NOMO-1 treated with dmso at 0.1 percent for 144 hours (cell line): Measurements from ENCODE around the gene SEC22A.

Experiments
- DNase-seq: peaks from one replicate; lab custom pipeline; 2025; ENCODE audit not compliant: unreplicated experiment; lab: John Stamatoyannopoulos, UW

SEC22A gene

GRCh38 chr3:123301331-123302184, 99.8 kb downstream of the SEC22A start:
- DNase-seq: no peak

DNA sequence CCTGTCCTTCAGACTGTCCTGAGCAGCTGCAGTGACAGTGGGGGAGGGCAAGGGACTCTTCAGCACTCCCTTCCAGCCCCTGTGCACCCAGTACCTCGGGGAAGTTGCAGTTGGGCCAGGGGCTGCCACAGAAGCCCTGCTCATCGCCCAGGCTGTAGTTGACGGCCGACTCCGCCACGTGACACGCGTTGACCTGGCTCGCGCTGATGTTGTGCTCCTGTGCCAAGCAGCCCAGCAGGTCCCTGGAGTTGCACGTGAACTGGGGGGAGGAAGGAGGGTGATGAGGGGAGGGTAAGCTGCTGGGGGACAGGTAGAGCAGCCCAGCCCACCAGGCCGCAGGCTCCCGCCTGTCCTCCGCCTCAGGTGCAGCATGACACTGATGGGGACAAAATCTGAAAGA, 101.2 kb downstream of the SEC22A start:
- no peak for DNase-seq

GRCh38 chr3:123303976-123304560, 102.3 kb downstream of the SEC22A start:
- no peak for DNase-seq

GRCh38 chr3:123305192-123305591, 103.4 kb downstream of the SEC22A start:
- no peak for DNase-seq

- DNase-seq: no peak
These were observed 105.3 kb downstream of the SEC22A start for GRCh38 chr3:123307064-123307463.

GRCh38 chr3:123310186-123310585, 108.4 kb downstream of the SEC22A start:
- DNase-seq: no peak

GRCh38 chr3:123310741-123311140, 109.0 kb downstream of the SEC22A start:
- DNase-seq: no peak

- DNase-seq: no peak
These were observed 109.5 kb downstream of the SEC22A start for GRCh38 chr3:123311201-123311600.

DNA sequence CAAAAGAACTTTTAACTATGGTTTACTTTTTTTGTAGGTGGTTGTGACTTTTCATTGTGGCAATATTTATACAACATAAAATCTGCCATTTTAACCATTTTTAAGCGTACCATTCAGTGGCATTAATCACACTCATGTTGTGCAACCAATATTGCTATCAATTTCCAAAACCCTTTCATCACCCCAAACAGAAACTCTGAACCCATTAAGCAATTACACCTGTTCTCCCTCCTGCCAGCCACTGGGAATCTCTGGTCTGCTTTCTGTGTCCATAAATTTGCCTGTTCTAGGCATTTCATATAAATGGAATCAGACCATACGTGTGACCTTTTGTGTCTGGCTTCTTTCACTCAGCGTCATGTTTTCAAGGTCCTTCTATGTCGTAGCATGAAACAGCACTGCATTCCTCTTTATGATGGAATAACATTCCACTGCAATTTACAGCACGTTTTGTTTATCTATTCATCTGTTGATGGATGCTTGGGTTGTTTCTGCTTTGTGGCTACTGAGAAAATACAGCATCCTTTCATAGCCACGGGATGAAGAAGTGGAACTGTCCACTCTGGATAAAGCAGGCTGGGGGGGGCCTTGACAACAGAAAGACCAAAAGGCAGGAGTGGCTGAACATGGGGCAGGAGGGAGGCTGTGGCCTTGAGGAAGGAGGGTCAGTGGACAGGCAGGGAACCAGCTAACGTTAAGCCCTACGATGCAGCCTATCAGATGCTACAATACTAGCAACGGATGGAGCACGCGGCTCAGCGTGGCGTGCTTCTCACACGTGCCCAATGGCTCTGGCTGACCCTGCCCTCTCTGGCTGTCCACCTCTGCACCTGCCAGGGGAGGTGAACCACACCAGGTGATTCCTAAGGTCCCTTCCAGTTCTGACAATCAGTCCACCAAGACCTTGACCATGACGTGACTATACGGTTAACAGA, 110.9 kb downstream of the SEC22A start:
- DNase-seq: no peak

DNA sequence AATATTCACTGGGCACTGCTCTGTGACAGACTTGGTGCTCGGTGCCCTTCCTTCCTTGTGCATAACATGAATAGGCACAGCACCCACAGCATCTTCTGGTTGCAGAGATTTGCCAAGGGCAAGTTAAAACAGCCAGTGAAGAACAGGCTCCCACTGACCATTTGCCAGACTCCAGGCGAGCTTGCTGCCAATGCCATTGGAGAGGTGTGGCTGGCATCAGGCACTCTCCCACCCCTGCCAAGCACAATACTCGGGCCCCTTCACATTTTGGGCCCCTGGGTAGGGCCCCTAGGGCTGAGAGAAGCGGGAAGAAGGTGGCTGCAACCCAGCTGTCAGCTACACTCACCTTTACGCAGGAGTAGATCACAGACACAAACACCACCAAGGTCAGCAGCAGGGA, 112.1 kb downstream of the SEC22A start:
- no peak for DNase-seq

- DNase-seq: no peak
These were observed 112.9 kb downstream of the SEC22A start for GRCh38 chr3:123314359-123315270.

GRCh38 chr3:123315271-123315595, 113.5 kb downstream of the SEC22A start:
- DNase-seq: no peak

GRCh38 chr3:123317716-123318115, 116.0 kb downstream of the SEC22A start:
- DNase-seq: no peak

GRCh38 chr3:123318374-123318773, 116.6 kb downstream of the SEC22A start:
- DNase-seq: no peak

DNA sequence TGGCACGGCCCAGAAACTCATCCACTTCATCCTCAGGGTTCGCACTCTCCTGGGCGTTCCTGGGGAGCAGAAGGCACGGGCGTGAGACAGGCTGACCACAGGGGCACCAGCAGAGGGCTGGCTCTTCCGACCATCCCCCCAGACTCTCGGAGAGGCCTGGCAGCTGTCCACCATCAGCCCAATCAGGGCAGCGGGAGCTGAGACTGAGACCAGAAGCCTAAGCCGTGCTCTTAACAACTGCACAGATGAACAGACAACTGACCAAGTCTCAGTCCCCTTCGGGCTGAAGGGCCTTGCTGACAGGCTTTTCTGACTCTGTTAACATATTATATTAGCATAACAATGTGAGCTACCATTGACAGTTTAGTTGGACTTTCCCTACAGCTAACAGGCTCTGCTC, 118.0 kb downstream of the SEC22A start:
- no peak for DNase-seq

DNA sequence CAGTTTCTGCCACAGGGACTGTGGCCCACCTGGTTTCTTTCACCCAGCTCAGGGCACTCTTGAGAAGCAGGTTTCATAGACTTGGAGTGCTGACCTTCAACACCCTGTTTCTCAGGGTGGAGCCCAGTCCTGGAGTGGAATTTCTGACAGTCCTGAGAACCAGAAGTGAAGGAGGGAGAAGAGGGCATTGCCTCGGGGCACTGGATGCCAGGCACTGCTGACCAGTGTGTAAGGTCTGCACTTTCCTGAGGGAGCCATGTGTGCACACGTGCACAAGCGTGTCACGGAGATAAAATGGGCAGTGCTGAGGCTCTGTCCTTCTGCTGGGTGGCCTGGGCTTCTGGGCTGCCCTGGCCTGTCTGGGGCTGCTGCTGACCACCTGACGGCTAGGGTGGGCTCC, 118.5 kb downstream of the SEC22A start:
- no peak for DNase-seq

GRCh38 chr3:123321806-123322205, 120.1 kb downstream of the SEC22A start:
- no peak for DNase-seq

DNA sequence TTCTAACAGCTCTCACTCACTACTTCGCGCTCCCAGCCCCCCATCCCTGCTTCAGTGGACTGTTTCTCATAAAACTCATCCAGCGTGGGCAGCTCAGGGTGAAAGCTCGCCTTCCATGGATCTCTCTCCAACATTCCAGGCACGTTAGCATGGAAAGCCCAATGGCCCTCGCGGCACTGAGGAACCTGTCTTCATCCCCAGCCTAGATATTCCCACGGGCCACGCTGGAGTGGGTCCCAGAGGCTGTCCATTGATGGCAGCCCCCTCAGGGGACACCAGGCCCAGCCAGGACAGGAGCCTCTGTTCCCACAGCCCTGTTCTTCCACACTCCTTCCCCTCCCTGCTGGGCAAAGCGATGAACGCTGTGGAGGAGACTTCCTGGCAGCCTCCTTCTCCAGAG, 121.1 kb downstream of the SEC22A start:
- DNase-seq: no peak
